ENCODE data around the gene ZFP90. TPM values are rescaled to one million over a fixed set of nuclear protein-coding genes. Genes with fewer than 3 reads are reported as not detected.

ZFP90 gene
- total RNA-seq, 1 donor from 2014 or later = 44.7 TPM

DNA sequence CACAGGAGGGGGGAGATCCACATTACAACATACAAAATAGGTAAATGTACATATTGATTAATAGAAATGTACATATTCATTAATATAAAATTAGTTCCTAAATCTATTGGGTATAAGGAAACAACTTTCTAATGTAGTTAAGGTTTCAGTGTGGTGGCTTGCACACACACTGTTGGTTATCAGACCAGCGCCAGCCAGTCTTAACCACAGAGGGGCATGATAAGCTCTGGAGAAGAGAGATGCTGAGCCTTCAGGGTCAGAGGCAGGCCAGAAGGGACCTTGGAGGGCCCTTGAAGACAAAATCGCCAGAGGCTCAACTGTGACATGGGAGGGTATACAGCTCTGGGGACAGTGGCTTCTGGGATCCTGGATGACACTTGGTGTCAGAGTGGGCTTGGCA lies 10.9 kb upstream of the ZFP90 start:
- no peaks in the 10 kb centered on the region for H3K27me3 Mint-ChIP-seq
- peaks cover 4% of the 10 kb centered on the region for H3K9me3 Mint-ChIP-seq
- H3K27ac Mint-ChIP-seq = no peak overlapping the region
- TF ChIP-seq, protein P1, sequence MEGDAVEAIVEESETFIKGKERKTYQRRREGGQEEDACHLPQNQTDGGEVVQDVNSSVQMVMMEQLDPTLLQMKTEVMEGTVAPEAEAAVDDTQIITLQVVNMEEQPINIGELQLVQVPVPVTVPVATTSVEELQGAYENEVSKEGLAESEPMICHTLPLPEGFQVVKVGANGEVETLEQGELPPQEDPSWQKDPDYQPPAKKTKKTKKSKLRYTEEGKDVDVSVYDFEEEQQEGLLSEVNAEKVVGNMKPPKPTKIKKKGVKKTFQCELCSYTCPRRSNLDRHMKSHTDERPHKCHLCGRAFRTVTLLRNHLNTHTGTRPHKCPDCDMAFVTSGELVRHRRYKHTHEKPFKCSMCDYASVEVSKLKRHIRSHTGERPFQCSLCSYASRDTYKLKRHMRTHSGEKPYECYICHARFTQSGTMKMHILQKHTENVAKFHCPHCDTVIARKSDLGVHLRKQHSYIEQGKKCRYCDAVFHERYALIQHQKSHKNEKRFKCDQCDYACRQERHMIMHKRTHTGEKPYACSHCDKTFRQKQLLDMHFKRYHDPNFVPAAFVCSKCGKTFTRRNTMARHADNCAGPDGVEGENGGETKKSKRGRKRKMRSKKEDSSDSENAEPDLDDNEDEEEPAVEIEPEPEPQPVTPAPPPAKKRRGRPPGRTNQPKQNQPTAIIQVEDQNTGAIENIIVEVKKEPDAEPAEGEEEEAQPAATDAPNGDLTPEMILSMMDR (conservative IDR thresholded peaks at IDR 0.05) = no peak
- peaks cover 7% of the 10 kb centered on the region for H3K36me3 Mint-ChIP-seq
- no peak overlapping the region for H3K4me3 Mint-ChIP-seq
- no peak for DNase-seq (ENCODE audit: extremely low spot score, unreplicated experiment)
- H3K4me1 Mint-ChIP-seq (ENCODE audit: unreplicated experiment) = peaks cover 16% of the 10 kb centered on the region

DNA sequence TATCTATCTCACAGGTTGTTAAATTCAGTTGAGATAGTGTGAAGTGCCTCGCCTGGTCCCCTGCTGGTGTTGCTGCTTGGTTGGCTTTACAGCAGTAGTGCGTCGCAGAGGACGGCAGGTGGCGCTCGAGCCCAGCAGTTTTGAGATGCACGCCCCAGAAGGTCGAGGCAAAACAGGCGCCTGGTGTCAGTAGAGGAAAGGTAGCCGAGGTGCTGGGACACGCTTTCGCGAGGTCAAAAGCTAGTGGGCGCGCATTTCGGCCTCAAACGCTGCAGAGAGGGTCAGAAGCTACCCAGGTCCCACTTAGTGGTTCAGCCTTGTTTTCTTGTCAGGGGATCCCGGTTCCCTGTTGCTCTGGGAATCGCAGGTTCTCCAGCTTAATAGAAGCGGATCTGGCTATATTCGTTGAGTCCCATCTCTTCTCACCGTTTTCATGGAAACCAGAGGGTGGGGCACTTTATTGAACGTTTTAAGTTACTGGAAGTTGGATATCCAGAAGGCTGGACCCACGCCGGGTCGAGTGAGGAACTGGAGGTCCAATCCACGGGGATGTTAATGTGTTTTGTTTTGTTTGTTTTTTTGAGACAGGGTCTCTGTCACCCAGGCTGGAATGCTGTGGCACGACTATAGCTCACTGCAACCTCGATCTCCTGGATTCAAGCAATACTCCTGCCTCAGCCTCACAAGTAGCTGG lies 10.3 kb upstream of the ZFP90 start:
- peaks cover 10% of the 10 kb centered on the region for H3K9me3 Mint-ChIP-seq
- peak overlapping the region; percentile 91 for H3K4me3 Mint-ChIP-seq
- H3K36me3 Mint-ChIP-seq = peaks cover 13% of the 10 kb centered on the region
- H3K27me3 Mint-ChIP-seq = no peaks in the 10 kb centered on the region
- DNase-seq (ENCODE audit: extremely low spot score, unreplicated experiment) = peak; percentile 84
- H3K27ac Mint-ChIP-seq = peak overlapping the region; percentile 80
- TF ChIP-seq, protein P1 (conservative IDR thresholded peaks at IDR 0.05) = peak; percentile 96
- H3K4me1 Mint-ChIP-seq (ENCODE audit: unreplicated experiment) = peaks cover 16% of the 10 kb centered on the region

DNA sequence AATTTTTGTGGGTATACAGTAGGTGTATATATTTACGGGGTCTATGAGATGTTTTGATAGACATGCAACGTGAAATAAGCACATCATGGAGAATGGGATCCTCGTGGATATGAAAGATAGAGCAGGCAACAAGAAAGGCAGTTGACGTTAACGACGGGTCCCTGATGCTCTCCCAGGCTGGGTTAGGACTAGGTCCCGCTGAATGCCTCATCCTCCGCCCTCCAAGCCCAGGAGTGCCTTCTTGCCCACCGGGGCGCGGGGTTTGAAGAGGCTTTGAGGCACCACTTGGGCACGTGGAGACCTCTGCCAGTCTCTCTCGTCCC lies 9.5 kb upstream of the ZFP90 start:
- H3K36me3 Mint-ChIP-seq = peaks cover 16% of the 10 kb centered on the region
- no peaks in the 10 kb centered on the region for H3K27me3 Mint-ChIP-seq
- peak overlapping the region; percentile 91 for H3K4me3 Mint-ChIP-seq
- TF ChIP-seq, protein P1 (conservative IDR thresholded peaks at IDR 0.05) = no peak
- peaks cover 11% of the 10 kb centered on the region for H3K9me3 Mint-ChIP-seq
- peak overlapping the region; percentile 72 for H3K27ac Mint-ChIP-seq
- no peak for DNase-seq (ENCODE audit: extremely low spot score, unreplicated experiment)
- peaks cover 16% of the 10 kb centered on the region for H3K4me1 Mint-ChIP-seq (ENCODE audit: unreplicated experiment)

DNA sequence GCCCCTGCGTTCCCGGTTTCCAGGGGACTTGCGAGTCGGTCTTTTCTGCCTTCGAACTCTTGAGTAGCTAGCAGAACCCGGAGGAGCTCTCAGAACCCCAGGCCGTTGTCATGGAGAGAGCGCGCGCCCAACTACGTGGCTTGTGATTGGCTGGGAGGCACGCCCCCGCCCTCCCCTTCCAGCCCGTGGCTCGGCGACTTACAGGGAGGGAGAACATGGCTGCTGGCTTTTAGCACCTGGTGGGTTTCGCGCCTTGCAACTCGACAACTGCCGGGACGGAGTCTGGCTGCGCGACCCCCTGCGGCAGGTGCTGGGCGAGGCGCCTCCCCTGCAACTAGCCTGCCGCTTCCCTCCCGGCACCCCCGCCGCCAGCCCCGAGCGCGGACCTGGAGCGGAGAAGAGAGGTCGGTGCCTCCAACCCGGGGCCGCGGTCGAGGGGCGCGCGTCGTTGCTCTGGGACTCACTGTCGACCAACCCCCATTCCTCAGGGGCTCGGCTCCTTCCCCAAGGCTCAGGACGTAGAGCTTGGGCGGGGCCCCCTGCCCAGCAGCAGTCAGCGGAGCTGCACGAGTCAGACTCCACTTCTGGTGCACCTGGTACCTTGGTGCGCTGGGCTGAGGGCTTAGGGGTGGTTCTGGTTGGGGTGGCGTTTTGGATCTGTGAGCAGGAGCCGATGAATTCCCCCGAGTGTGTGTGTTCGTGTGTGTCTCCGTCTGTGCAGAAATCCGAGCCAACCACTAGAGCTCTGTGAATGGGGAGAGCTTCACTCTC lies 9.0 kb upstream of the ZFP90 start:
- DNase-seq (ENCODE audit: extremely low spot score, unreplicated experiment) = peak; percentile 85
- peaks cover 11% of the 10 kb centered on the region for H3K9me3 Mint-ChIP-seq
- H3K4me1 Mint-ChIP-seq (ENCODE audit: unreplicated experiment) = peaks cover 16% of the 10 kb centered on the region
- no peaks in the 10 kb centered on the region for H3K27me3 Mint-ChIP-seq
- peak overlapping the region; percentile 72 for H3K27ac Mint-ChIP-seq
- TF ChIP-seq, protein P1 (conservative IDR thresholded peaks at IDR 0.05) = no peak
- peaks cover 19% of the 10 kb centered on the region for H3K36me3 Mint-ChIP-seq
- H3K4me3 Mint-ChIP-seq = peak overlapping the region; percentile 91

DNA sequence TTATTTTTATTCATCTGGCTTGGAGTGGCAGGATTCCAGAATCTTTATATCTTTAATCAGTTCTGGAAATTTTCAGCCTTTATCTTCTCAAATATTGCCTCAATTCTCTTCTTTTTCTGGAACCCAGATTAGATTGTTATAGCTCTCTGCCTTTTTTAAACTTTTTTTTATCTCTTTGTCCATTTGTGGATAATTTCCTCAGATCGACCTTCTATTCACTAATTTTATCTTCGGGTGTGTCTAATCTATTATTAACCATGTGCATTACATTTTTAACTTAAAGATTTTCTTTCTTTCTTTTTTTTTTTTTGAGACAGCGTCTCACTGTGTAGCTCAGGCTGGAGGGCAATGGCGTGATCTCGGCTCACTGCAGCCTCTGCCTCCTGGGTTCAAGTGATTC lies 5.2 kb upstream of the ZFP90 start:
- no peak for DNase-seq (ENCODE audit: extremely low spot score, unreplicated experiment)
- no peak overlapping the region for H3K27ac Mint-ChIP-seq
- TF ChIP-seq, protein P1 (conservative IDR thresholded peaks at IDR 0.05) = no peak

More for the DNA sequence above, 5.2 kb upstream of the ZFP90 start:
- Mint-ChIP-seq H3K27me3 (no peaks in the 10 kb centered on the region), H3K4me1 (ENCODE audit: unreplicated experiment) (peaks cover 14% of the 10 kb centered on the region), H3K36me3 (peaks cover 36% of the 10 kb centered on the region), H3K4me3 (no peak overlapping the region), H3K9me3 (peaks cover 14% of the 10 kb centered on the region)

Data from type B pancreatic cell (in vitro differentiated cells).